HL-60 (cell line): ENCODE results near the gene TFB2M.

Experiments used
- DNase-seq, 2 experiments: peaks; one replicate each; pipeline ENCODE4 v3.0.0-alpha.2; 2010 to 2020; ENCODE audit warnings: low read depth in 1 of 2, low spot score in 1 of 2
- H3K27ac ChIP-seq: fragments of 250-450 bp; sonication (Bioruptor Pico); replicated peaks from 2 replicates; pipeline ENCODE4 v1.5.1; 2020; ENCODE audit warnings: mild to moderate bottlenecking, moderate library complexity
- H3K27me3 ChIP-seq: fragments of 250-450 bp; sonication (Bioruptor Pico); 2 replicates; pipeline ENCODE4 v1.5.1; 2021; ENCODE audit warnings: mild to moderate bottlenecking, moderate library complexity; ENCODE audit not compliant: insufficient read depth, poor library complexity, severe bottlenecking
- H3K4me3 ChIP-seq: replicated peaks from 2 replicates; pipeline ENCODE4 v1.5.1; 2011; ENCODE audit warnings: mild to moderate bottlenecking, control low read depth, low read length; ENCODE audit not compliant: insufficient read depth
- CTCF ChIP-seq: IDR thresholded peaks from one replicate; pipeline ENCODE4 v1.5.1; 2011; ENCODE audit warnings: low read length, control low read depth, inconsistent platforms; ENCODE audit not compliant: insufficient read depth
- GABPA ChIP-seq: IDR thresholded peaks from 2 replicates; pipeline ENCODE4 v1.6.1; 2012; ENCODE audit warnings: low read depth
- POLR2AphosphoS5 ChIP-seq: IDR thresholded peaks from 2 replicates; pipeline ENCODE4 v1.6.1; 2012; ENCODE audit warnings: low read depth
- SPI1 ChIP-seq: IDR thresholded peaks from 2 replicates; pipeline ENCODE4 v1.6.1; 2012; ENCODE audit warnings: low read depth, mild to moderate bottlenecking, borderline replicate concordance
- TF ChIP-seq, protein P1 (sequence below): IDR thresholded peaks from 2 replicates; pipeline ENCODE4 v1.6.1; 2012; ENCODE audit warnings: low read depth; ENCODE audit not compliant: insufficient replicate concordance

Gene TFB2M

DNA sequence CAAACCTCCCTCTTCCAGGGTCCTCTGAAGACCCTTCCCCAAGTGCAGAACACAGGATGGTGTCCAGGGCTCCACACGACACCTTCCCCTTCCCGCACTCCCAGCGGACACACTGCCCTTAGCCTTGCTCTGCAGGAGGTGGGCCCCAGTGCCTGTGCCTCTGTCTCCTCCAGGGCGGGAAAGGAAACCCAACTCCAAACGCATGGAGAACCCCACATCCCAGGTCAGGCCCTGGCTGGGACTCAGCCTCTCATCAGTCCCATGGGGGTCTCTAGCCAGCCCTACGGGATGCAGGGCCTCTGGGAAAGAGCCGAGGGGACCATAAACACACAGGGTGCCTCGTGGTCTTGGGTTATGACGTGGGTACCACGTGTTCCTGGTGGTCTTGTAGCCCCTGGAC lies 53.4 kb downstream of the TFB2M start:
- no peak overlapping the region for H3K27ac ChIP-seq
- no peaks in the 10 kb centered on the region for H3K27me3 ChIP-seq
- DNase-seq, result no peak
- no peak for TF ChIP-seq POLR2AphosphoS5
- TF ChIP-seq GABPA, result no peak
- no peak for TF ChIP-seq SPI1
- TF ChIP-seq, protein P1, sequence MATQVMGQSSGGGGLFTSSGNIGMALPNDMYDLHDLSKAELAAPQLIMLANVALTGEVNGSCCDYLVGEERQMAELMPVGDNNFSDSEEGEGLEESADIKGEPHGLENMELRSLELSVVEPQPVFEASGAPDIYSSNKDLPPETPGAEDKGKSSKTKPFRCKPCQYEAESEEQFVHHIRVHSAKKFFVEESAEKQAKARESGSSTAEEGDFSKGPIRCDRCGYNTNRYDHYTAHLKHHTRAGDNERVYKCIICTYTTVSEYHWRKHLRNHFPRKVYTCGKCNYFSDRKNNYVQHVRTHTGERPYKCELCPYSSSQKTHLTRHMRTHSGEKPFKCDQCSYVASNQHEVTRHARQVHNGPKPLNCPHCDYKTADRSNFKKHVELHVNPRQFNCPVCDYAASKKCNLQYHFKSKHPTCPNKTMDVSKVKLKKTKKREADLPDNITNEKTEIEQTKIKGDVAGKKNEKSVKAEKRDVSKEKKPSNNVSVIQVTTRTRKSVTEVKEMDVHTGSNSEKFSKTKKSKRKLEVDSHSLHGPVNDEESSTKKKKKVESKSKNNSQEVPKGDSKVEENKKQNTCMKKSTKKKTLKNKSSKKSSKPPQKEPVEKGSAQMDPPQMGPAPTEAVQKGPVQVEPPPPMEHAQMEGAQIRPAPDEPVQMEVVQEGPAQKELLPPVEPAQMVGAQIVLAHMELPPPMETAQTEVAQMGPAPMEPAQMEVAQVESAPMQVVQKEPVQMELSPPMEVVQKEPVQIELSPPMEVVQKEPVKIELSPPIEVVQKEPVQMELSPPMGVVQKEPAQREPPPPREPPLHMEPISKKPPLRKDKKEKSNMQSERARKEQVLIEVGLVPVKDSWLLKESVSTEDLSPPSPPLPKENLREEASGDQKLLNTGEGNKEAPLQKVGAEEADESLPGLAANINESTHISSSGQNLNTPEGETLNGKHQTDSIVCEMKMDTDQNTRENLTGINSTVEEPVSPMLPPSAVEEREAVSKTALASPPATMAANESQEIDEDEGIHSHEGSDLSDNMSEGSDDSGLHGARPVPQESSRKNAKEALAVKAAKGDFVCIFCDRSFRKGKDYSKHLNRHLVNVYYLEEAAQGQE, result no peak
- no peak for TF ChIP-seq CTCF
- no peak overlapping the region for H3K4me3 ChIP-seq

DNA sequence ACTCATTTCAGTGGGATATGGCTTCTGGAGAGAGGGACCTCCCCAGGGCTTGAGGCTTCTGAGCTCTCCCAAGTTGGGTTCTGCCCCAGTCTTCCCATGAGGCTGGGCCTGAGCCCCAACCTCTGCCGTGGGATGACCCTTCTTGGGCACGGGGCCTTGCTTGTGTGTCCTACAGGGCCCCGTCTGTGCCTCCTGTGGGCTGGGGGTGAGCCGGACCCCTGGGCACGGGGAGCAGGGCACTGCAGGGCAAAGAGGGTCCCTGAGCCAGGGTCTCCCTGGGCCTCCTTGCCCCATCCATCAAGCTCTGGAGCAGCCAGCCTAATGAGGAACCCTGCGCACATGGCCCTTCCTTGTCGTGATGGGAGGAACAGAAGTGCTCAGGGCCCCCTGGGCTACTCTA lies 53.8 kb downstream of the TFB2M start:
- Histone ChIP-seq H3K27ac (no peak overlapping the region), H3K27me3 (no peaks in the 10 kb centered on the region), H3K4me3 (no peak overlapping the region)
- no peak for TF ChIP-seq CTCF
- TF ChIP-seq SPI1, result no peak
- TF ChIP-seq GABPA, result no peak
- no peak for TF ChIP-seq POLR2AphosphoS5
- TF ChIP-seq, protein P1, result no peak
- no peak for DNase-seq

- DNase-seq, result no peak
- TF ChIP-seq POLR2AphosphoS5 (no peak), SPI1 (no peak), GABPA (no peak), CTCF (no peak)
- TF ChIP-seq, protein P1, result no peak
- H3K4me3 ChIP-seq, result no peak overlapping the region
- H3K27ac ChIP-seq, result no peak overlapping the region
- H3K27me3 ChIP-seq, result no peaks in the 10 kb centered on the region
Measured at GRCh38 chr1:246511203-246511602, 54.9 kb downstream of the TFB2M start.
